Panc1 (cell line): Measurements from ENCODE around the gene HOXA4.

Source experiments
- CTCF ChIP-seq: fragments of 450-650 bp; IDR thresholded peaks from 2 replicates; pipeline ENCODE4 v1.5.1; 2017; ENCODE audit warnings: mild to moderate bottlenecking
- POLR2AphosphoS5 ChIP-seq: IDR thresholded peaks from 2 replicates; pipeline ENCODE4 v1.6.1; 2012; ENCODE audit warnings: mild to moderate bottlenecking, low read depth, low read length, moderate library complexity
- SIN3A ChIP-seq: IDR thresholded peaks from 2 replicates; pipeline ENCODE4 v1.6.1; 2012; ENCODE audit warnings: low read depth, mild to moderate bottlenecking, low read length, moderate library complexity, borderline replicate concordance; ENCODE audit not compliant: insufficient read depth
- TCF7L2 ChIP-seq: IDR thresholded peaks from 2 replicates; pipeline ENCODE4 v1.6.1; 2011; ENCODE audit warnings: mild to moderate bottlenecking, low read depth, low read length, inconsistent platforms

GRCh38 chr7:27143950-27144780, 13.6 kb upstream of the HOXA4 start:
- TF ChIP-seq CTCF (peak; percentile 55), SIN3A (no peak), TCF7L2 (no peak), POLR2AphosphoS5 (no peak)
